ENCODE results near the gene MRPL14. TPM values are rescaled to one million over a fixed set of nuclear protein-coding genes. Genes with fewer than 3 reads are reported as not detected.

MRPL14 gene
- total RNA-seq, 8 experiments from 2014 or later = 34.3 to 82.4 (median 56.0) TPM

Other genes with a start within 250 kb of the MRPL14 start
- 10 to 100 TPM; 29.1 to 51.4 (median 38.5) TPM for gene TMEM63B, start 102 bp upstream of the MRPL14 start, total RNA-seq
- under 1 TPM in 3 of 8 experiments, not detected in 5; 0.13 to 0.71 (median 0.20) TPM for gene CAPN11, start 31.4 kb upstream of the MRPL14 start, total RNA-seq
- under 1 TPM in 2 of 8 experiments, not detected in 6; 0.27 to 0.38 TPM for gene MYMX, start 89.5 kb upstream of the MRPL14 start, total RNA-seq
- gene SLC29A1, start 96.1 kb upstream of the MRPL14 start, total RNA-seq = 10 to 100 TPM in 7 of 8 experiments, 1 to 10 TPM in 1; 3.8 to 58.8 (median 24.4) TPM
- 1,000 to 10,000 TPM in 1 of 8 experiments, 100 to 1,000 TPM in 7; 588 to 1,345 (median 878) TPM for gene HSP90AB1, start 119.6 kb upstream of the MRPL14 start, total RNA-seq
- 10 to 100 TPM; 14.4 to 53.7 (median 41.0) TPM for gene SLC35B2, start 130.1 kb upstream of the MRPL14 start, total RNA-seq
- gene NFKBIE, start 138.1 kb upstream of the MRPL14 start, total RNA-seq = 10 to 100 TPM in 1 of 8 experiments, 1 to 10 TPM in 7; 5.0 to 10.6 (median 8.0) TPM
- gene TMEM151B, start 143.0 kb upstream of the MRPL14 start, total RNA-seq = 10 to 100 TPM in 5 of 8 experiments, 1 to 10 TPM in 1, under 1 TPM in 2; 0.41 to 21.4 (median 14.3) TPM
- 10 to 100 TPM in 6 of 8 experiments, 1 to 10 TPM in 2; 6.5 to 19.5 (median 11.5) TPM for gene AARS2, start 185.9 kb upstream of the MRPL14 start, total RNA-seq
- not detected for gene SPATS1, start 215.2 kb upstream of the MRPL14 start, total RNA-seq